GM18511 (cell line): Measurements from ENCODE around the gene ATP2B2.

ENCODE experiments used
- ATAC-seq: cut with Tn5 transposase; IDR thresholded peaks from one replicate; pipeline ENCODE4 v1.9.1; 2021; ENCODE audit warnings: mild to moderate bottlenecking, moderate library complexity; ENCODE audit not compliant: unreplicated experiment

The ATP2B2 gene

GRCh38 chr3:10334459-10334858, 170.9 kb downstream of the ATP2B2 start:
- ATAC-seq: no peak

- no peak for ATAC-seq
These were observed 171.3 kb downstream of the ATP2B2 start for GRCh38 chr3:10334042-10334441.

GRCh38 chr3:10333349-10333650, 172.1 kb downstream of the ATP2B2 start:
- ATAC-seq: no peak

GRCh38 chr3:10332481-10333348, 172.7 kb downstream of the ATP2B2 start:
- ATAC-seq: no peak

- ATAC-seq: no peak
These were observed 174.1 kb downstream of the ATP2B2 start for GRCh38 chr3:10331320-10331719.

- no peak for ATAC-seq
These were observed 175.1 kb downstream of the ATP2B2 start for GRCh38 chr3:10330319-10330718.

GRCh38 chr3:10329495-10330015, 175.8 kb downstream of the ATP2B2 start:
- no peak for ATAC-seq

GRCh38 chr3:10328460-10329071, 176.8 kb downstream of the ATP2B2 start:
- ATAC-seq: no peak

GRCh38 chr3:10327592-10327991, 177.8 kb downstream of the ATP2B2 start:
- ATAC-seq: no peak

GRCh38 chr3:10322352-10322710, 183.1 kb downstream of the ATP2B2 start:
- no peak for ATAC-seq

- ATAC-seq: no peak
These were observed 183.6 kb downstream of the ATP2B2 start for GRCh38 chr3:10321630-10322351.

- peak; percentile 5 for ATAC-seq
These were observed 185.1 kb downstream of the ATP2B2 start for GRCh38 chr3:10320320-10320677.

GRCh38 chr3:10319804-10320203, 185.6 kb downstream of the ATP2B2 start:
- no peak for ATAC-seq

- ATAC-seq: no peak
These were observed 186.1 kb downstream of the ATP2B2 start for GRCh38 chr3:10319251-10319650.

GRCh38 chr3:10317961-10318350, 187.4 kb downstream of the ATP2B2 start:
- ATAC-seq: no peak

GRCh38 chr3:10317311-10317960, 187.9 kb downstream of the ATP2B2 start:
- ATAC-seq: no peak

GRCh38 chr3:10315771-10316344, 189.5 kb downstream of the ATP2B2 start:
- ATAC-seq: no peak

- no peak for ATAC-seq
These were observed 190.3 kb downstream of the ATP2B2 start for GRCh38 chr3:10315101-10315500.

GRCh38 chr3:10312861-10313260, 192.5 kb downstream of the ATP2B2 start:
- no peak for ATAC-seq

GRCh38 chr3:10312391-10312790, 193.0 kb downstream of the ATP2B2 start:
- ATAC-seq: no peak

GRCh38 chr3:10311710-10312109, 193.7 kb downstream of the ATP2B2 start:
- no peak for ATAC-seq
